Keratinocyte (primary cell): ENCODE measurements around the gene CALHM4.

ENCODE experiments used
- CTCF ChIP-seq, 3 experiments: IDR thresholded peaks in 1 of 3; conservative IDR thresholded peaks in 1 of 3; optimal IDR thresholded peaks in 1 of 3; 2 replicates in 2 of 3; 3 replicates in 1 of 3; pipeline versions ENCODE3 to v1.5.1; 2011; ENCODE audit warnings: low read length in 3 of 3, mild to moderate bottlenecking in 3 of 3, moderate library complexity in 2 of 3, control low read depth in 1 of 3, inconsistent platforms in 1 of 3; ENCODE audit not compliant: insufficient read depth in 2 of 3; ENCODE audit errors: extremely low read depth in 1 of 3
- EZH2 ChIP-seq: IDR thresholded peaks from one replicate; pipeline ENCODE4 v1.6.1; 2012; ENCODE audit warnings: inconsistent platforms, mild to moderate bottlenecking, low read length, moderate library complexity

GRCh38 chr6:116563830-116564229 lies 10.3 kb downstream of the CALHM4 start:
- TF ChIP-seq CTCF (optimal IDR thresholded peaks at IDR 0.05 in 1 of 3, IDR thresholded peaks at IDR 0.05 in 1 of 3, conservative IDR thresholded peaks at IDR 0.05 in 1 of 3; ENCODE audit: extremely low read depth in 1 of 3, insufficient read depth in 2 of 3, low read length in 3 of 3) (no peak), EZH2 (no peak)
